IMR-90 (cell line): ENCODE measurements around the gene LRP1B.

Experiments used
- CHD1 ChIP-seq: IDR thresholded peaks from 2 replicates; pipeline ENCODE4 v1.6.1; 2012; ENCODE audit warnings: low read depth, low read length, improper control_type of control experiment
- CTCF ChIP-seq: conservative IDR thresholded peaks from 2 replicates; pipeline ENCODE4 v1.5.1; 2012; ENCODE audit warnings: mild to moderate bottlenecking, low read depth, low read length, improper control_type of control experiment
- FOS ChIP-seq: fragments of 150-350 bp; IDR thresholded peaks from 2 replicates; pipeline ENCODE4 v1.6.1; 2016; ENCODE audit warnings: low read depth, low read length
- USF2 ChIP-seq: fragments of 150-350 bp; IDR thresholded peaks from 2 replicates; pipeline ENCODE4 v1.6.1; 2017; ENCODE audit warnings: mild to moderate bottlenecking, antibody characterized with exemption, low read length, low read depth

DNA sequence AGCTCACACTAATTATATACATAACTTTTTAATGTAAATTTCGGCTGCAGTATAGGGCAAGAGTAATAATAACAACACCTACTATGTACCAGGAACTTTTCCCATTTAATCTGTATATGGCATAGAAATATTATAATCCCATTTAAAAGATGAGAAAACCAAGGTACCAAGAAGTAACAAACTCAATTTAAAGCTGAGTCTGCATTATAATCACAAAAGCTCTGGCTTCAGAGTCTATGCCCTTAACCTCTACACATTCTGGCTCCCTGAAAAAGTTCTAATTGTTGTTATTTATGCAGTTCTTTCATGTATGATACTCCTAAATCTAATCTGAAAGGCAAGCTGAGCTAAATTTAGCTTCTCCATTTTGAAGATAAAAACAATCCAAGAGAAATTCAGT is 1675.5 kb downstream of the LRP1B start:
- TF ChIP-seq CTCF (no peak), FOS (no peak), CHD1 (no peak), USF2 (no peak)
